HG03521 (cell line): ENCODE results near the gene WSCD1.

Experiments used
- ATAC-seq: cut with Tn5 transposase; IDR thresholded peaks from one replicate; pipeline ENCODE4 v1.9.1; 2021; ENCODE audit warnings: mild to moderate bottlenecking, moderate library complexity; ENCODE audit not compliant: unreplicated experiment

The WSCD1 gene

GRCh38 chr17:6147042-6147441 is 76.9 kb downstream of the WSCD1 start:
- ATAC-seq, result no peak

GRCh38 chr17:6153375-6153774 is 83.2 kb downstream of the WSCD1 start:
- no peak for ATAC-seq

- no peak for ATAC-seq
These were observed 87.5 kb downstream of the WSCD1 start for GRCh38 chr17:6157716-6158115.

- no peak for ATAC-seq
These were observed 89.5 kb downstream of the WSCD1 start for GRCh38 chr17:6159541-6160231.

- no peak for ATAC-seq
These were observed 90.0 kb downstream of the WSCD1 start for GRCh38 chr17:6160232-6160555.

- ATAC-seq, result no peak
These were observed 91.0 kb downstream of the WSCD1 start for GRCh38 chr17:6160911-6161855.

GRCh38 chr17:6162216-6162615 is 92.0 kb downstream of the WSCD1 start:
- ATAC-seq, result no peak

GRCh38 chr17:6162892-6163291 is 92.7 kb downstream of the WSCD1 start:
- no peak for ATAC-seq

GRCh38 chr17:6163612-6164333 is 93.6 kb downstream of the WSCD1 start:
- ATAC-seq, result no peak

GRCh38 chr17:6164996-6165395 is 94.8 kb downstream of the WSCD1 start:
- no peak for ATAC-seq

- no peak for ATAC-seq
These were observed 95.6 kb downstream of the WSCD1 start for GRCh38 chr17:6165806-6166205.

- ATAC-seq, result no peak
These were observed 96.5 kb downstream of the WSCD1 start for GRCh38 chr17:6166492-6167179.

- ATAC-seq, result no peak
These were observed 98.1 kb downstream of the WSCD1 start for GRCh38 chr17:6168296-6168695.

- no peak for ATAC-seq
These were observed 100.2 kb downstream of the WSCD1 start for GRCh38 chr17:6170349-6170748.

- ATAC-seq, result no peak
These were observed 102.6 kb downstream of the WSCD1 start for GRCh38 chr17:6172642-6173330.

- no peak for ATAC-seq
These were observed 103.5 kb downstream of the WSCD1 start for GRCh38 chr17:6173653-6174052.
